Subcutaneous abdominal adipose tissue (tissue), 5 donors: Measurements from ENCODE around the gene CXCL8.

Source experiments
- H3K27ac ChIP-seq: one replicate; pipeline ENCODE4 v1.7.0; 2013; ENCODE audit warnings: low read depth, mild to moderate bottlenecking, inconsistent platforms, low read length, moderate library complexity
- H3K27me3 ChIP-seq, 5 donors: one replicate each; pipeline ENCODE4 v1.7.0; 2013; ENCODE audit warnings: low read length in 5 of 5, inconsistent platforms in 1 of 5; ENCODE audit not compliant: control insufficient read depth in 5 of 5, insufficient read depth in 4 of 5
- H3K36me3 ChIP-seq, 5 donors: one replicate each; pipeline ENCODE4 v1.7.0; 2013; ENCODE audit warnings: low read length in 5 of 5; ENCODE audit not compliant: control insufficient read depth in 5 of 5, insufficient read depth in 5 of 5
- H3K4me1 ChIP-seq, 5 donors: one replicate each; pipeline ENCODE4 v1.7.0; 2013; ENCODE audit warnings: low read length in 5 of 5, mild to moderate bottlenecking in 3 of 5, moderate library complexity in 1 of 5; ENCODE audit not compliant: control insufficient read depth in 5 of 5, insufficient read depth in 5 of 5
- H3K4me3 ChIP-seq, 5 donors: one replicate each; pipeline ENCODE4 v1.7.0; 2013; ENCODE audit warnings: low read length in 5 of 5, low read depth in 1 of 5
- H3K9ac ChIP-seq, 5 donors: one replicate each; pipeline ENCODE4 v1.7.0; 2013; ENCODE audit warnings: low read length in 5 of 5, mild to moderate bottlenecking in 4 of 5, moderate library complexity in 3 of 5
- H3K9me3 ChIP-seq, 5 donors: one replicate each; pipeline ENCODE4 v1.7.0; 2013; ENCODE audit warnings: low read length in 5 of 5; ENCODE audit not compliant: control insufficient read depth in 5 of 5
- donor health status: healthy.
- donor health status: healthy.
- donor health status: healthy.
- donor health status: healthy.
- donor health status: healthy.

Gene CXCL8

GRCh38 chr4:73777612-73778011, 37.2 kb downstream of the CXCL8 start:
- Histone ChIP-seq H3K4me1 (peaks cover 0 to 9% (median 2%) of the 10 kb centered on the region in 5 donors), H3K36me3 (no peaks in the 10 kb centered on the region), H3K27ac (no peak overlapping the region), H3K4me3 (no peak overlapping the region), H3K9ac (no peak overlapping the region), H3K27me3 (no peaks in the 10 kb centered on the region), H3K9me3 (no peaks in the 10 kb centered on the region)

GRCh38 chr4:73780243-73780642, 39.9 kb downstream of the CXCL8 start:
- Histone ChIP-seq H3K27ac (no peak overlapping the region), H3K4me1 (peaks cover 0 to 9% (median 2%) of the 10 kb centered on the region in 5 donors), H3K4me3 (no peak overlapping the region), H3K36me3 (no peaks in the 10 kb centered on the region), H3K27me3 (no peaks in the 10 kb centered on the region), H3K9me3 (no peaks in the 10 kb centered on the region), H3K9ac (no peak overlapping the region)

- H3K9ac ChIP-seq, result no peak overlapping the region
- H3K36me3 ChIP-seq, result no peaks in the 10 kb centered on the region
- no peak overlapping the region for H3K4me3 ChIP-seq
- H3K27ac ChIP-seq, result no peak overlapping the region
- H3K27me3 ChIP-seq, result no peaks in the 10 kb centered on the region
- H3K9me3 ChIP-seq, result no peaks in the 10 kb centered on the region
- H3K4me1 ChIP-seq, result peaks cover 0 to 8% (median 2%) of the 10 kb centered on the region in 5 donors
These were observed 40.5 kb downstream of the CXCL8 start for GRCh38 chr4:73780834-73781233.

GRCh38 chr4:73788411-73788810, 48.0 kb downstream of the CXCL8 start:
- H3K36me3 ChIP-seq, result no peaks in the 10 kb centered on the region
- no peak overlapping the region for H3K4me3 ChIP-seq
- no peaks in the 10 kb centered on the region for H3K9me3 ChIP-seq
- H3K27me3 ChIP-seq, result no peaks in the 10 kb centered on the region
- no peak overlapping the region for H3K9ac ChIP-seq
- no peak overlapping the region for H3K27ac ChIP-seq
- H3K4me1 ChIP-seq, result no peaks in the 10 kb centered on the region
